GM18909 (cell line): Measurements from ENCODE around the gene SLC9B2.

ENCODE experiments used
- ATAC-seq: cut with Tn5 transposase; IDR thresholded peaks from one replicate; pipeline ENCODE4 v1.9.1; 2021; ENCODE audit warnings: mild to moderate bottlenecking; ENCODE audit not compliant: unreplicated experiment, poor library complexity

The SLC9B2 gene

GRCh38 chr4:103076747-103077347 is at the start of gene SLC9B2:
Gene SLC9B2, minus strand, starts transcription at chr4:103076761. Its CDS starts 9,211 bp downstream, at chr4:103067550.
- peak; percentile 55 for ATAC-seq

- no peak for ATAC-seq
These were observed 49.6 kb upstream of the SLC9B2 start for GRCh38 chr4:103126126-103126525.

GRCh38 chr4:103123114-103123513 is 46.6 kb upstream of the SLC9B2 start:
- no peak for ATAC-seq

DNA sequence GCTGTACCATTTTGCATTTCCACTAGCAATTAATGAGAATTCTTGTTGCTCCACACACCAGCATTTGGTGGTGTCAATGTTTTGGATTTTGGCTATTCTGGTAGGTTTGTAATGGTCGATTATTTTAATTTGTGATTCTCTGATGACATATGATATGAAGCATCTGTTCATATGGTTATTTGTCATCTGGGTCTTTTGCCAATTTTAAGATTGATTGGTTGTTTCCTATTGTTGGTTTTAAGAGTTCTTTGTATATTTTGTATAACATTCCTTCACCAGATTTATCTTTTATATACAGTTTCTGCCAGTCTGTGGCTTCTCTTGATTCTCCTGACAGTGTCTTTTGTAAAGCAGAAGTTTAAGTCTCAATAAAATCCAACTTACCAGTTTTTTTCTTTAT is 41.6 kb upstream of the SLC9B2 start:
- ATAC-seq: no peak

GRCh38 chr4:103111598-103111997 is 35.0 kb upstream of the SLC9B2 start:
- ATAC-seq: no peak

GRCh38 chr4:103108542-103108941 is 32.0 kb upstream of the SLC9B2 start:
- no peak for ATAC-seq

DNA sequence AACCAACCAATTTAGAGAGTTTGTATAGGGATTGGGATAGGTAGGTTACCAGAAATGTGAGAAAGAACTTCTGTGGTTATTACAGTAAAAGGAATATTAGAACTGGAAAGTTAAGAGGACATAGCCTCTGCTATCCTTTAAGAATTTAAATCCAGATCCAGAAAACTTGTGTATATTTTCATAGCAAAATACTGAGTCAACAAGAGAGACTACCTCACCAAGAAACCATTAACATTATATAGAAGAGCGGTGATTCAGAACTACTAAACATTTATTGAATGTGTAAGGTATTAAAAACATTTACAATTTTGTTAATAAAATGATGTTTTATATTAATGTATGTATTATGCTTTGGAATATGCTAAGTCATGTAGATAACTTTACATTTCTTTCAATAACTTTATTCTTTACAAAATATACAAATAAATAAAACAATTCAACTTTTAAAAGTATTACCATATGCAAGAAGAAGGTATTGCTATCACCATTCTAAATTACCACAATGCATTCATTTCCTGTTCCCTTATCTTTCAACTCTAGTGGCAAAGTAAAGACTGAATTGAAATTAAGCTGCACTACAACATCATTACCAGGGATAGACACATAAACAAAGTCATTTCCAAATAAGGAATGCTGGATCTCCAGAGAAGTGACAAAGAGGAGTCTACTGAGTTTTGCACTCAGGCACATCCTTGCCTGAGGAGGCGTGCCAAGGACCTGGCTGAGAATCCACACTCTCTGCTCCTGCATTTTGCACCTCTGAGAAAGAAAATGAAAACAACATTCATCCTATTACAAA is 29.2 kb upstream of the SLC9B2 start:
- ATAC-seq: no peak

DNA sequence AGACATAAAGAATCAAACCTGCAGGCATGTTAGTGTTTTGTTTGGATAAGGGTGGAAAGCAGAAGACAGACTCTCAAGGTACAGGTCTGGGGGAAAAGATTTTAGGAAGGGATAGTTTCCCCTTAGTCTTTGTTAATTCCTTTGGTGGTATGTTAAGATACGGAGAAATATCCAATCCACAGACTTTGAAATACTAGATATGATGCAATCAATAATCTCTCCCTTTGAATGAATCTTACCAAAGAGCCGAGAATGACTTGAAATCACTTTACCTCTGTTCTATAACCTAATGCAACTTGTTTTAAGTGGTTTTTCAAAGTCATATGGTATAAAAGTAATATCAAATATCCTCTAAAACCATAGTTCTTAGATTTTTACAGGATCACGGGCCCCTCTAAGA is 28.3 kb upstream of the SLC9B2 start:
- ATAC-seq: no peak

- ATAC-seq: no peak
These were observed 24.1 kb upstream of the SLC9B2 start for GRCh38 chr4:103100691-103101090.

DNA sequence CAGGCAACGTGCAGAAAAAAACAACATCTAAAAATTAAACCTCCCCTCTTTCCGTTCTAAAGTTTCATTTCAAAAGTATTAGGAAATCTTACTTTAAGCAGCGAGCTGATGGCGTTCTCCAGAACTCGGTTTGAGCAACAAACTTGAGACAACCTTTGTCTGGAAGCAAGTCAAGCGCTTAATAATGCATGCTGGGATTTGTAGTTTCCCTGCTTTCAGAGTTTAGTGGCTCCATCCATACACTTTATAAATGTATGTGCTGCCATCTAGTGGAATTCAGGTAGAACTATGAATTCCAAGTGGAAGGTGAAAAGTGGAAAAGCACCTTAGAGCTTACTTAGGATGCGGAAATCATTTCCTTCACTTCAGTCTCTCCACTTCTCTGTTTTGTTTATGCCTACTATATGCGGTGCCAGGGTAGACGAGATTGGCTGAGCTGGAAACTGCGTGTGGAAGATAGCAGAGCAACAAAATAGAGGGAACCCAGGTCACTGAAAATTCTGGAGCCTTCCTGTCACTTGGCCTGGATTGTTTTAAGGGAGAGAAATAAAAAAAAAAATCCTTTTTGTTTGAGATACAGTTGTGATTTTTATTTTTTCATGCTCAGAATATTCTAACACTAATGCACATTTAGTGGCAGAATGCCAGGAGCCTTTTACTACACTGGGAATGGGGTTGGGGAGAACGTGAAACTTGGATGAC is 23.3 kb upstream of the SLC9B2 start, which contains the start of gene BDH2:
Gene BDH2 (minus strand): TSS at position 144 of the 702 bp plus-strand sequence. CDS start 3,580 bp downstream, outside the sequence.
- ATAC-seq: peak; percentile 97

DNA sequence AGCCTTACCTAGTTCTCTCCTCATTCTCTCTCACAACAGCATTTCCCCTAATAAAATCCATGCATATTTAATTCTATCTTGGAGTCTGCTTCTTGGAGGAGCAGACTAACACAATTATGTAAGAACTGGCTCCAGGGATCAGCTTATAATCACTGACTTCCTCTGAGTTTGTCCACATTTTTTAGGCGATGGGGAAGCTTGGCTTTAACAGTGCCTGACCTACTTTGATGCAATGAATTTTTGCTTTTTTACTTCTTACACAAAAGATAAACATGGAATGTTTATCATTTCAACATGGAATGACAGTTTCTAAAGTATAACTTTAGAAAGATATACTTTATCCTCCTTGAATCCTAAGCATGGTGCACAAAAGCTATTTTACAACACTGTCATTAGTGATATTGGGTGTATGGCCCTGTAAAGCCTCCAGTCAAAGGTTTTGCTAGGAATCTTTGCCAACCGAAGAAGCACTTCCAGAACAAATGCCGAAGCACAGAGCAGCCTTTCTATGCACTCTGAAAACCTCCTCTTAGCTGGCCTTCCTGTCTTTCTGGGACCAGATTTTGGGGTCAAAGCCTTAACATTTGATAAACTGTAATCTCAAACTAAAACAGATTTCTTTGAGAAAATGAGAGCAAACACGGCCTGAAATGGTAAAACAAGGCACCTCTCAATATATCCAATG is 22.3 kb upstream of the SLC9B2 start:
- ATAC-seq: no peak

DNA sequence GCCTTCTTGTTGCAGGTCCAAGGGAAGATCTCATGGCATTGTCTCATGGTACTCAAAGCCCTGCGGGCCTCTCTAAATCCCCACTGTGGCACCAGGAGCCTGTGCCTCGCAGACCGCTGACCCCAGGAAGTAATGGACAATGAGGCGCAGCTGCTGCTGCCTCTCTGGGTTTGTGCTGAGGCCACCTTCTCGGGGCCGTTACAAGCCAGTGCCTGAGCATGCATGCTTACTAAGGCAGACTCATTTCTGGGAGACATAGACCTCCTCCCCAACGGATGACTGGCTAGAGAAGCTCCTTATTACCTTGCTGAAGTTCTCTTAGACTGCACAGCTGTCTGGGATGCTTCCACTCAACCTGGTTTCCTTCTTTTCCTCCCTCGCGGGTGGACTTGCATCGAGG is 21.8 kb upstream of the SLC9B2 start:
- ATAC-seq: no peak

- no peak for ATAC-seq
These were observed 20.6 kb upstream of the SLC9B2 start for GRCh38 chr4:103097112-103097511.

DNA sequence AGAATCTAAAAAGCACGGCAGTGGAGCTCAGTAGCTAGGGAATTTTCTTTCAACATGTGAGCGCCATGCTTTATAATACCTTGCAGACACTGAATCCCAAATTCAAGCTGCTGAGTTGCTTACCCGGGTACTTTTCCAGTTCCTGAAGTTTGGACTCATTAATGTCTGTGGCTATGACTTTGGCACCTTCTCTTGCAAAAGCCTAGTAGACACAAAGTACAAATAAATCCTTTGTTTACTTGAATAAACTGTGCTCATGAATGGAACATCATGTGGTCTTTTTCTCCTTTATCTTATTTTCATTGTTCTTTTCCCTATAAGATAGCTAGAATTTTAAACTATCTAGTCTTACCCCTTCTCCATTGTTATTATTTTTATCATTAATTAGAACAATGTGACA is 18.5 kb upstream of the SLC9B2 start:
- no peak for ATAC-seq

DNA sequence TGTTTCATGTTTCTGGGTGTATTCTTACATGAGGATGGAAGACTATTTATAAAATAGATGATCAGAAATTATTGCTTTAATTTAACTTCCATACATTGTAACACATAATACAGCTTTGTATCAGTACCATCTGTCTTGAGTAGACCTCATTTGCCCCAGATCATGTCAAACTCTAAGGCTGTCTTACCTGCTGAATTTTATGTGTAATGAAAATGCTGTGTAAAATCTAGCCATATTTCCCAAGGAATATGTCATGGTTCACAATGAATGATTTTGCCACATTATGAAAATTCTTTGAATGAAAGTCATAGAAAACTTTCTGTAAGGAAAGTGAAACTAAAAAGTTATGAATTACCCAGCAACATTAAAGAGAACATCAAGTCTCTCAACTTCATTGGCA is 15.7 kb upstream of the SLC9B2 start:
- peak; percentile 29 for ATAC-seq

DNA sequence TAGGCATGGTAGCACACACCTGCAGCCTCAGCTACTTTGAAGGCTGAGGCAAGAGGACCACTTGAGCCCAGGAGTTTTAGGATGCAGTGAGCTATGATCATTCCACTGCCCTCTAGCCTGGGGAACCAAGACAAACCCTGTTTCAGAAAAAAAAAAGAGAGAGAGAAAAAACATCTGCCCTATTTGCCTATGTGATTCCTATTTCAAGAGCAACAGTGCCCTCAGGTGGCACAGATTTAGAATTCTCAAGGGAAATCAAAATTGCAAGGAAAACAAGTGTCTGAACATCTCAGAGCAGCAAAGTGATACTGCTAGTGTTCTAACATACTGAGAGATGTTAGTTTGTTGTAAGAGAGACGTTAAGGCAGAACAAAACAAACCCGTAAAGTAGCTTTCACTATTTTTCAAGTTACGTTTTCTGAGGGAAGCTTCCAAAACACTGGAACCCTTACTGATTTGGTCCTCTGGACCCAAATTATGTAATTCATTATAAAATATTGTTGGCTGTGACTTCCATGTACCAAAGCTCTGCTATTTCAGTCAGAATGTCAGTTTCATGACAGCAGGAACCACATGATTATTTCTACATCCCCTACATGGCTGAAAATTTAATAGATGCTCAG is 15.2 kb upstream of the SLC9B2 start:
- peak; percentile 74 for ATAC-seq

- ATAC-seq: no peak
These were observed 12.9 kb upstream of the SLC9B2 start for GRCh38 chr4:103089481-103089880.

DNA sequence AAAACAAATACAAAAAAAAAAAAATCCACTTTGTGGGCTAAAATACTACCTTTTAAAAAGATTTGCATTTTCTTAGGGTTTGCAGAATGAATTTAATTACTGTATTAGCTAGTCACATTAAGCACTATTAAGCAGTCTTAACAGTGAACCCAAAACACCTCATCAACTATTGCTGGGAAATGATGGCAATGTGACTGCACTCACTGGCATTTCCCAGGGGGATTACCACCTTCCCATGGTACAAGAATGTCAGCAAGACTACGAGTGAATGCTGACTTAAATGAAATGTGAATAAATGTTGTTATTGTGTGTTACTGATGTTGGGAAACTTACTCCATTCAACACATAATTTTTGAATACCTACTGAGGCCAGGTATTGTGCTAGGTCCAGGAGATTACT is 10.0 kb upstream of the SLC9B2 start:
- ATAC-seq: no peak

GRCh38 chr4:103085555-103086196 is 9.1 kb upstream of the SLC9B2 start:
- no peak for ATAC-seq

- no peak for ATAC-seq
These were observed 3.1 kb upstream of the SLC9B2 start for GRCh38 chr4:103079621-103080020.
